Keratinocyte (primary cell): Measurements from ENCODE around the gene CPPED1. TPM values are rescaled to one million over a fixed set of nuclear protein-coding genes. Genes with fewer than 3 reads are reported as not detected.

Experiments
- DNase-seq: peaks from one replicate; pipeline ENCODE4 v3.0.0-alpha.2; 2011; ENCODE audit warnings: low read depth, missing footprints, low spot score
- FAIRE-seq: peaks from 2 replicates; lab custom pipeline; 2011; peaks lifted over from hg19 to GRCh38; lab: Jason Lieb, UNC
- H2AFZ ChIP-seq: 2 replicates; pipeline ENCODE4 v1.6.0; 2012; ENCODE audit warnings: low read length, control low read depth, inconsistent platforms; ENCODE audit not compliant: control insufficient read depth
- H3K27ac ChIP-seq: 2 replicates; pipeline ENCODE4 v1.5.1; 2011; ENCODE audit warnings: low read length; ENCODE audit not compliant: control insufficient read depth, insufficient read depth
- H3K27me3 ChIP-seq: 3 replicates; pipeline ENCODE4 v1.6.0; 2011; ENCODE audit warnings: low read length; ENCODE audit not compliant: control insufficient read depth, insufficient read depth; ENCODE audit errors: extremely low read depth
- H3K36me3 ChIP-seq, 2 experiments: 2 replicates in 1 of 2; 3 replicates in 1 of 2; pipeline ENCODE4 v1.5.1; 2011; ENCODE audit warnings: low read length in 2 of 2, mild to moderate bottlenecking in 1 of 2; ENCODE audit not compliant: control insufficient read depth in 2 of 2, insufficient read depth in 2 of 2; ENCODE audit errors: extremely low read depth in 1 of 2
- H3K4me1 ChIP-seq: 3 replicates; pipeline ENCODE4 v1.5.1; 2011; ENCODE audit warnings: low read length; ENCODE audit not compliant: control insufficient read depth, insufficient read depth; ENCODE audit errors: extremely low read depth
- H3K4me2 ChIP-seq: 3 replicates; pipeline ENCODE4 v1.6.0; 2011; ENCODE audit warnings: low read depth, low read length; ENCODE audit not compliant: control insufficient read depth, insufficient read depth; ENCODE audit errors: extremely low read depth
- H3K4me3 ChIP-seq, 3 experiments: fragments of 200-600 bp in 1 of 3; sonication (generic) in 1 of 3; 2 replicates in 2 of 3; 3 replicates in 1 of 3; pipeline ENCODE4 v1.5.1; 2011 to 2016; ENCODE audit warnings: low read length in 3 of 3, mild to moderate bottlenecking in 3 of 3, control low read depth in 2 of 3, inconsistent platforms in 1 of 3, low read depth in 1 of 3, mixed read lengths in 1 of 3, mixed run types in 1 of 3, moderate library complexity in 1 of 3; ENCODE audit not compliant: control insufficient read depth in 2 of 3, insufficient read depth in 2 of 3; ENCODE audit errors: extremely low read depth in 1 of 3
- H3K79me2 ChIP-seq: 2 replicates; pipeline ENCODE4 v1.6.0; 2012; ENCODE audit warnings: low read length; ENCODE audit not compliant: control insufficient read depth, insufficient read depth
- H3K9ac ChIP-seq: 3 replicates; pipeline ENCODE4 v1.6.0; 2011; ENCODE audit warnings: low read length; ENCODE audit not compliant: control insufficient read depth, insufficient read depth; ENCODE audit errors: extremely low read depth
- H3K9me1 ChIP-seq: 3 replicates; pipeline ENCODE4 v1.6.0; 2011; ENCODE audit warnings: low read length; ENCODE audit not compliant: control insufficient read depth, insufficient read depth; ENCODE audit errors: extremely low read depth
- H3K9me3 ChIP-seq: 2 replicates; pipeline ENCODE4 v1.5.1; 2012; ENCODE audit warnings: low read depth, low read length; ENCODE audit not compliant: control insufficient read depth
- H4K20me1 ChIP-seq: 3 replicates; pipeline ENCODE4 v1.6.0; 2011; ENCODE audit warnings: low read length; ENCODE audit not compliant: control insufficient read depth, insufficient read depth; ENCODE audit errors: extremely low read depth
- CTCF ChIP-seq, 3 experiments: IDR thresholded peaks in 1 of 3; conservative IDR thresholded peaks in 1 of 3; optimal IDR thresholded peaks in 1 of 3; 2 replicates in 2 of 3; 3 replicates in 1 of 3; pipeline versions ENCODE3 to v1.5.1; 2011; ENCODE audit warnings: low read length in 3 of 3, mild to moderate bottlenecking in 3 of 3, moderate library complexity in 2 of 3, control low read depth in 1 of 3, inconsistent platforms in 1 of 3; ENCODE audit not compliant: insufficient read depth in 2 of 3; ENCODE audit errors: extremely low read depth in 1 of 3
- EZH2 ChIP-seq: IDR thresholded peaks from one replicate; pipeline ENCODE4 v1.6.1; 2012; ENCODE audit warnings: inconsistent platforms, mild to moderate bottlenecking, low read length, moderate library complexity
- dilution Hi-C: fragments of 300-500 bp; cut with MboI; formaldehyde crosslinking; loops from one replicate; pipeline ENCODE4 v1.7.0; 2020; ENCODE audit warnings: low sequenced_read_pairs; ENCODE audit not compliant: extremely low pct_ligation_motif_present
- polyA minus RNA-seq, 3 experiments: library from RNA; depleted of rRNA, polyadenylated mRNA; stranded (reverse); fragments of >200 nt; gene quantifications; 1 replicate in 1 of 3; 2 replicates in 1 of 3; 3 replicates in 1 of 3; pipeline ENCODE4 v1.2.3, GENCODE V29; 2011
- polyA plus RNA-seq, 5 experiments: library from polyadenylated mRNA; depleted of rRNA in 3 of 5; stranded (reverse) in 3 of 5; stranded (forward) in 1 of 5; unstranded in 1 of 5; fragments of >200 nt; gene quantifications; 1 replicate in 1 of 5; 2 replicates in 3 of 5; 3 replicates in 1 of 5; pipeline versions ENCODE4 v1.2.1 to v1.2.3, GENCODE V29; 2011 to 2012; ENCODE audit warnings: missing spikeins in 2 of 5, low read depth in 1 of 5, low replicate concordance in 1 of 5

Gene CPPED1
- 12.1 to 14.4 TPM (median 12.6 TPM) in 3 replicates for polyA plus RNA-seq
- 2.5 TPM for polyA plus RNA-seq (2011; ENCODE audit: low read depth)
- polyA plus RNA-seq (2011; cell fraction: cytosol; rRNA removed) = 11.2 and 20.5 TPM in 2 replicates
- polyA plus RNA-seq (2011; cell fraction: nucleus; rRNA removed) = 12.2 and 13.1 TPM in 2 replicates
- polyA plus RNA-seq (2012; ENCODE audit: low replicate concordance) = 4.4 and 10.7 TPM in 2 replicates
- polyA minus RNA-seq = 11.0 to 15.2 TPM (median 13.9 TPM) in 3 replicates
- 13.6 TPM for polyA minus RNA-seq (2011; cell fraction: cytosol; rRNA and poly(A)+ RNA removed)
- 8.1 TPM in 2 replicates for polyA minus RNA-seq (2011; cell fraction: nucleus; rRNA and poly(A)+ RNA removed)

GRCh38 chr16:12803203-12804093 is at the start of gene CPPED1:
Gene CPPED1, minus strand, starts transcription at chr16:12803887. Its CDS starts 111 bp downstream, at chr16:12803776.
- H3K27ac ChIP-seq = peak within 1 kb of the TSS; percentile 81
- H4K20me1 ChIP-seq = no peaks in the 10 kb centered on the region
- no peaks in the 10 kb centered on the region for H3K9me1 ChIP-seq
- H3K4me3 ChIP-seq = peak within 1 kb of the TSS; percentile 77 to 91 (median 81)
- FAIRE-seq (no peak), DNase-seq (peak; percentile 36)
- H3K4me2 ChIP-seq = peak within 1 kb of the TSS; percentile 88
- H3K36me3 ChIP-seq = no peaks in the 10 kb centered on the region
- TF ChIP-seq EZH2 (no peak), CTCF (optimal IDR thresholded peaks at IDR 0.05 in 1 of 3, IDR thresholded peaks at IDR 0.05 in 1 of 3, conservative IDR thresholded peaks at IDR 0.05 in 1 of 3; ENCODE audit: extremely low read depth in 1 of 3, insufficient read depth in 2 of 3, low read length in 3 of 3) (no peak)
- no peaks in the 10 kb centered on the region for H3K9me3 ChIP-seq
- H2AFZ ChIP-seq = peak within 1 kb of the TSS; percentile 97
- dilution Hi-C loops = no loop called here
- H3K9ac ChIP-seq = peak within 1 kb of the TSS; percentile 83
- no peaks in the 10 kb centered on the region for H3K27me3 ChIP-seq
- peaks cover 14% of the 10 kb centered on the region for H3K79me2 ChIP-seq
- H3K4me1 ChIP-seq = peaks cover 13% of the 10 kb centered on the region

GRCh38 chr16:12850186-12850585 is 46.5 kb upstream of the CPPED1 start:
- Histone ChIP-seq H3K79me2 (no peaks in the 10 kb centered on the region), H3K27ac (no peak overlapping the region), H3K9ac (no peak overlapping the region), H3K4me1 (no peaks in the 10 kb centered on the region), H2AFZ (no peak overlapping the region), H3K27me3 (no peaks in the 10 kb centered on the region), H3K9me1 (no peaks in the 10 kb centered on the region), H3K4me2 (no peak overlapping the region), H3K4me3 (no peak overlapping the region), H3K9me3 (no peaks in the 10 kb centered on the region), H3K36me3 (no peaks in the 10 kb centered on the region), H4K20me1 (no peaks in the 10 kb centered on the region)
- DNase-seq = no peak
- dilution Hi-C loops = no loop called here
- TF ChIP-seq EZH2 (no peak), CTCF (optimal IDR thresholded peaks at IDR 0.05 in 1 of 3, IDR thresholded peaks at IDR 0.05 in 1 of 3, conservative IDR thresholded peaks at IDR 0.05 in 1 of 3; ENCODE audit: extremely low read depth in 1 of 3, insufficient read depth in 2 of 3, low read length in 3 of 3) (no peak)
- FAIRE-seq = no peak
